Activated CD4-positive, CD25-positive, alpha-beta regulatory T cell (primary cell): Measurements from ENCODE around the gene COX14.
A peak's percentile ranks its signal among the peaks of the same experiment; 100 is the strongest.
"Not testable (repeated sequence)": the region's sequence is repeated elsewhere in the genome, so short reads cannot be mapped to it uniquely, and the experiment has no call there.

Source experiments
- DNase-seq, 4 experiments: peaks; one replicate each; lab custom pipeline; 2025; lab: John Stamatoyannopoulos, UW

Gene COX14

GRCh38 chr12:50111693-50112455, at the start of gene COX14:
TSS of gene COX14 (plus strand) at chr12:50112236. CDS start at chr12:50120044, 7,808 bp downstream.
- DNase-seq = peak; percentile 98 to 100 (median 98)

GRCh38 chr12:50062728-50063460, 49.1 kb upstream of the COX14 start:
- DNase-seq = no peak

- no peak for DNase-seq
Observed at GRCh38 chr12:50065726-50066310, 46.2 kb upstream of the COX14 start.

DNA sequence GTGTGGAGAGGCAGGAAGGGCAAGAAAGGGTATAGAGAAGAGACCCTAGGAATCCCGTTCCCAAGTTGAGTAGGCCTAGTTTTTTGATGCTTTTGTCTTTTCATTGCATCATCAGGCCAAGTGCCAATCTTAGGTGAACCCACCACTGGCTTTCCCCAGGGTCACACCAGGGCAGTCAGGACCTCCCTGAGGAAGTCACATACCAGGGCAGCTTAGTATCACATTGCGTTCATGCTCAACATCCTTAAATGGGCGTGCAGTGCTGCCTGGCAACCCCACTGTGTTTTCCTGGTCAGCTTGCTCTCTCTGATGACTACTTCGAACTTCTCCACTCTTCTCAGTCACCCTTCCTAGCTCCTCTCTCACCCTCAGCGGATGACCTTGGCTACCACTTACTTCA, 45.6 kb upstream of the COX14 start:
- DNase-seq = no peak

GRCh38 chr12:50069069-50069468, 43.0 kb upstream of the COX14 start:
- DNase-seq = no peak

- DNase-seq = no peak
Observed at GRCh38 chr12:50069539-50069938, 42.5 kb upstream of the COX14 start.

DNA sequence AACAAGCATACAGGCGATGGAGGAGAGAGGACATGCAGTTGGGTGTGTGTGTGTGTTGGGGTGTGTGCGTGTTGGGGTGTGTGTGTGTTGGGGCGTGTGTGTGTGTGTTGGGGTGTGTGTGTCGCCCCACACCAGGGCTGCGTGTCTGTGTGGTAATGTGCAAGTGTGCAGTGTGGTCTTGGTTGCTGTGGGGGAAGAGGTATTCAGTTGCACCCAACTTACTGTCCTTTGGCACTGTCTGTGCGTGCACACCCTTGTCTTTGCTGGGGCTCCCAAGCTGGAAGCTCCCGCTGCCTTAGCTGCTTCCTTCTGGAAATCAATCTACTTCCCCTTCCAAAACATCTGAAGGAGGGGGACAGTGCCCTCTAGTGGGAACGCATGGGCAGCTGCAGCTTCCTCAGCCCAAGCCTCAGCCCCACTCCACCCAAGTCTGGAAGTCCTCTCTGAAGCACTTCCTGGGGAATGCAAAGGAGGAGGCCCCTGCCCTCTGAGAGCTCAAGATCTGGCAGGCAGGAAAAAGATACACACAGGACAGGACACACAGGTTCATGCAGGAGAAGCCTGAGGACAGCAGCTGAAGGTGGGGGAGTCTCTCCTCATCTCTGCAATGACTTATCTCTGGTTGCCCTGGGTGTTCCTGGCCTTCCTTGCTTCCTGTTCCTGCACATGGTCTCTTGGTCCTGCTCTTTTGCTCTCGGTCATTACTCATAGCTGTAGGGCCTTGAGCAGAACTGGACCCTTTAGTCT, 41.5 kb upstream of the COX14 start:
- peak; percentile 31 to 35 (median 32) for DNase-seq

DNA sequence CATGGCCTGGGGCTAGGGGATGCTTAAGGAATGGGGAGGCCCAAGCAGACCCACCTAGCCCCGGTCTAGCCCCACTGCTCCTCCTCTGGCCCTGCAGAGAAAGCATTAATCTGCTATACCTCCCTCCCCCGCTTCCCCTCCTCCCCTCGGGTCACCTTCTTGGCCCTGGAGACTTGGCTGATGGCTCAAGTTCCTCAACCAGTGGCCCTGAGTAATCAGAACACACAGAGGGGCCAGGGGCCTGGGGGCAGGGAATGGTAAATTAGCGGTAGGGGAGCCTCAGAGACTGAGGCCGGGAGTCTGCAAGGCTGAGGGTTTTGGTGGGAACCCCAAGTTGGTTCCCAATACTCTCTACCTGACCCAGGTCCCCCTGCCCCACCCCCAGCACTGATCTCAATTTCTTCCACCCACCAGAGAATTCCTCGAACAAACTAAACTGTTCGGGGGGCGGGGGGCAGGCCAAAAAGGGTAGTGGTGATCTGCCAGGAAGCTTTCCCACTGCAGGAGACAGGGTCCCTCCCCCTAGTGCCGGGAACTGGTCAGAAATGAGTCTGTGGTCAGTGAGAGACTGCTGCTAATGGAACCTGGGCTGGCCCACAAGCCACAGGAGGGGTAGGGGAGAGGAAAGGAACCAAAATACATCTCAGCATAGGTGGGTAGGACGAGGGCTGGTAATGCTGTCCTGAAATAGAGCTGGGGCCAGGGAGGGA, 39.7 kb upstream of the COX14 start:
- no peak for DNase-seq

GRCh38 chr12:50073206-50073605, 38.8 kb upstream of the COX14 start:
- DNase-seq = no peak

DNA sequence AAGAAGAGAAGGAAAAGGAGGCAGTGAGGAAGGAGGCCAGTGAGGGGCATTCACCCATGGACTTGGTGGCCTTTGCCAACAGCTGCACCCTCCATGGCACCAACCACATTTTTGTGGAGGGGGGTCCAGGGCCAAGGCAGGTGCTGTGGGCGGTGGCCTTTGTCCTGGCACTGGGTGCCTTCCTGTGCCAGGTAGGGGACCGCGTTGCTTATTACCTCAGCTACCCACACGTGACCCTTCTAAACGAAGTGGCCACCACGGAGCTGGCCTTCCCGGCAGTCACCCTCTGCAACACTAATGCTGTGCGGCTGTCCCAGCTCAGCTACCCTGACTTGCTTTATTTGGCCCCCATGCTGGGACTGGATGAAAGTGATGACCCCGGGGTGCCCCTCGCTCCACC, 38.3 kb upstream of the COX14 start:
- no peak for DNase-seq

DNA sequence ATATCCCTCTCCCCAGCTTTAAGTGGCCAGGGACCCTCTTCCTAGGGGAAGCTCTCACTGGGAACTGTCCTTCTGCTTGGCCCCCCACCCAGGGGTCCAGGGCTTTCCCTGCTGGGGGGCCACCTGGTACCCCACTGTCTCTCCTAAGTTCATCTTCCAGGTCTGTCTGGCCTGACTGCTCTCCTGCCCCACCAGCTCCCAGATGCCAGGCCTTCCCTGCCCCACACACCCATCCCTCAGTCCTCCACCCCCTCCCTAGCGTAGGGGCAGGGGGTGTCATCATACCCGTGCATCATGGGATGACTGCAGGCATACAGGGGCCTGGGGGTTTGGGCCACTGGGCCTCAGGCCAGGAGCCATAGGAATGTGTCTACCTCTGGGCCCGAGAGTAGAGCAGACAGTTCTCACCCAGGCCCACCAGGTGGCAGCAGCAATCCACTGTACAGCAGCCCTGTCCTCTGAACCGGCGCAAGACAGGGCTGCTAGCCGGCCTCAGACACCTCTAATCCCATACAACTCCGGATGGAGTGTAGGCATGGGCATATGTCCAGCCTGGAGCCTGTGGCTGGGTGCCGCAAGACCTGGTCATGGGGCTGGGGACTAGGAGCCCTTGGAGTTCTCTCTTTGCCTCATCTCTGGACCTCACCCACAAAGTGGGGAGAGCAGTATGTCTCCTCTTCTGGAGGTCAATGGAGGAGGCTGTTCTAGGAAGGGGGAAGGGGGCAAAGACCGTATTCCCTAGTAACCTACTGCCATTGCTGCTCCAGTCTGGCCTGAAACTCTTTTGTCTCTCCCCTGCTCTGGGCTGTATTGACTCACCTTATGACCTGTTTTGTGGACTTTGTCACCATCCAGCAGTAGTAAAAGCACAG, 36.9 kb upstream of the COX14 start:
- peak; percentile 67 to 79 (median 76) for DNase-seq

- DNase-seq = no peak
Observed at GRCh38 chr12:50075808-50076170, 36.2 kb upstream of the COX14 start.

- no peak for DNase-seq
Observed at GRCh38 chr12:50077099-50077498, 34.9 kb upstream of the COX14 start.

- no peak for DNase-seq
Observed at GRCh38 chr12:50078281-50078680, 33.8 kb upstream of the COX14 start.

GRCh38 chr12:50079771-50080170, 32.3 kb upstream of the COX14 start:
- DNase-seq = no peak

GRCh38 chr12:50081096-50081808, 30.8 kb upstream of the COX14 start:
- DNase-seq = no peak

DNA sequence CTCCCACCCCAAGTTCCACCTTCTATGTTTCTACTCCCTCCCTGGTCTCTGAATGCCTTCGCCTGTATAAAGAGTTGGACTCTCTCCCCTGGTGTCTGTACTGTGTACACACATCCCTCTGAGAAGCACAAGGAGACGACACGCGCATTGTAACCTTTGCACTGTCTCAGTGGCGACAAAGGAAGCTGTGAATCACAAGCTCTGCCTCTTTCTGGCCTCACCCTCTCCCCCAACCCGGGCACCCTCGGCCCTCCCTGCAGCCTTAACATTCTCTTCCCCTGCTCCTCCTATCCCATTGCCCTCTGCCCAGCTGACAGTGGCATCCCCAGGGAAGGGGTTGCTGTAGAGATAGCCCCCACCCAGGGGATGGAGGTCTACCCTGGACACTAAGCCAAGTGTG, 29.4 kb upstream of the COX14 start:
- DNase-seq = no peak

DNA sequence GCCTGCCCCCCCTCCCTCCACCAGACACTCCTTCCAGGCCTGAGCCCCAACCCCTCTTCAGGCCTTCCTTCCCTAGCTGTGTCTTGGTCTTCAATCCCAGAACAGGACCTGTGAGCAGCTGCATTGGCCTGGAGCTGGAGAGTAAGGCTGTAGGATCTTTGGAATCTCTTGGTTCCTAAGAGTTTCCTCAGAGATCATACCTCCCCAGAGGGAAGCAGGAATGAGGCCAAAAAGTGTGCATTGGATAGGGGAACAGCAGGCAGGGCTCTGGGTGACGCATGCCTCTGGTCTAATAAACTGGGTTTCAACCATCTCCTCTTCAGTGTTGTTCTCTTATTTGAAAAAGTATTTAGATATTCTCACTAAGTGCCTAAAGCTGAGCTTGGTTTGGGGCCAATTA, 28.7 kb upstream of the COX14 start:
- no peak for DNase-seq

DNA sequence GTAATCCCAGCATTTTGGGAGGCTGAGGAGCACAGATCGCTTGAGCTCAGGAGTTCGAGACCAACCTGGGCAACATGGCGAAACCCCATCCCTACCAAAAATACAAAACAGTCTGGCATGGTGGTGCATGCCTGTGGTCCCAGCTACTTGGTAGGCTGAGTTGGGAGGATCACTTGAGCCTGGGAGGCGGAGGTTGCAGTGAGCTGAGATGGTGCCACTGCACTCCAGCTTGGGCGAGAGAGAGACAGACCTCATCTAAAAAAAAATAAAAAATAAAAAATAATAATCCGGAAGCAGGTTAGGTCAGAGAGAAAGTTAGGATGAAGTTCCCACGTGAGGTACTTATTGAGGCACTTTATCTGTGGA, 27.6 kb upstream of the COX14 start:
- DNase-seq = not testable (repeated sequence)
